HG03342 (cell line): Measurements from ENCODE around the gene ETS2.

ENCODE experiments used
- ATAC-seq: cut with Tn5 transposase; IDR thresholded peaks from one replicate; pipeline ENCODE4 v1.9.1; 2021; ENCODE audit warnings: mild to moderate bottlenecking, moderate library complexity; ENCODE audit not compliant: unreplicated experiment

ETS2 gene

GRCh38 chr21:38858026-38858811 lies 52.5 kb downstream of the ETS2 start:
- no peak for ATAC-seq

GRCh38 chr21:38858812-38859205 lies 53.1 kb downstream of the ETS2 start:
- ATAC-seq, result no peak

GRCh38 chr21:38859852-38860251 lies 54.1 kb downstream of the ETS2 start:
- ATAC-seq, result no peak

GRCh38 chr21:38861056-38861455 lies 55.3 kb downstream of the ETS2 start:
- no peak for ATAC-seq

GRCh38 chr21:38861989-38862683 lies 56.4 kb downstream of the ETS2 start:
- ATAC-seq, result peak; percentile 87

- no peak for ATAC-seq
These were observed 57.6 kb downstream of the ETS2 start for GRCh38 chr21:38863291-38863690.

- ATAC-seq, result no peak
These were observed 58.2 kb downstream of the ETS2 start for GRCh38 chr21:38863843-38864363.

- no peak for ATAC-seq
These were observed 59.2 kb downstream of the ETS2 start for GRCh38 chr21:38864964-38865363.

- ATAC-seq, result no peak
These were observed 63.5 kb downstream of the ETS2 start for GRCh38 chr21:38869196-38869595.

- ATAC-seq, result no peak
These were observed 64.2 kb downstream of the ETS2 start for GRCh38 chr21:38869946-38870345.
